Motor neuron (in vitro differentiated cells): ENCODE results near the gene ACIN1. TPM values are rescaled to one million over a fixed set of nuclear protein-coding genes. Genes with fewer than 3 reads are reported as not detected.

Experiments used
- ATAC-seq, 8 experiments: fragments of 200-7000 bp; cut with Tn5 transposase; replicated peaks in 6 of 8; 2 replicates each; pipeline ENCODE4 v1.8.0; 2021; ENCODE audit warnings: mild to moderate bottlenecking in 8 of 8, moderate library complexity in 8 of 8
- H3K27ac ChIP-seq, 2 donors: fragments of 250-450 bp; sonication (Bioruptor Pico); 2 replicates each; pipeline ENCODE4 v1.9.0; 2021; ENCODE audit warnings: antibody characterized with exemption in 2 of 2, mild to moderate bottlenecking in 2 of 2, moderate library complexity in 1 of 2
- H3K4me1 ChIP-seq, 2 donors: fragments of 250-450 bp; sonication (Bioruptor Pico); replicated peaks in 1 of 2; 2 replicates each; pipeline ENCODE4 v1.6.1; 2021; ENCODE audit warnings: antibody characterized with exemption in 2 of 2, mild to moderate bottlenecking in 2 of 2, moderate library complexity in 1 of 2
- H3K4me3 ChIP-seq, 5 donors: fragments of 250-450 bp; sonication (Bioruptor Pico); 2 replicates each; pipeline ENCODE4 v1.9.0; 2021; ENCODE audit warnings: antibody characterized with exemption in 5 of 5, mild to moderate bottlenecking in 5 of 5, moderate library complexity in 4 of 5
- WGBS, 10 experiments: fragments of 450-650 bp; shearing (Covaris generic); methylation state at CpG; one replicate each; pipeline ENCODE4 v1.0.0; 2022; 5-methylcytosine and 5-hydroxymethylcytosine counted together
- in situ Hi-C, 9 experiments: fragments of 400-800 bp; cut with MboI; loops; one replicate each; pipeline ENCODE4 v1.15.0; 2021; ENCODE audit warnings: low sequenced_read_pairs in 9 of 9, low pct_unique_long_range_greater_than_20kb in 2 of 9; ENCODE audit not compliant: unreplicated experiment in 9 of 9
- total RNA-seq, 8 experiments: library from RNA; unstranded; fragments of 300-600 nt; gene quantifications; 2 replicates each; pipeline versions ENCODE4 v1.2.3 to v1.2.4, GENCODE V29; 2022

The ACIN1 gene
- total RNA-seq, 8 experiments from 2014 or later = 52.2 to 315 (median 121) TPM

GRCh38 chr14:23045419-23046357, 49.2 kb downstream of the ACIN1 start:
- Histone ChIP-seq H3K4me1 (no peaks in the 10 kb centered on the region), H3K4me3 (no peak overlapping the region), H3K27ac (no peak overlapping the region)
- in situ Hi-C loops = no loop called here
- ATAC-seq = no peak
- WGBS, 10 experiments = 40 to 100% (median 88%) methylated on average over 1 to 8 of the region's 13 CpGs; no CpG with 5 or more reads in 3 of the 10 experiments

- H3K27ac ChIP-seq = no peak overlapping the region
- 54 to 100% (median 91%) methylated on average over 2 to 8 of the region's 8 CpGs; no CpG with 5 or more reads in 4 of the 10 experiments for WGBS, 10 experiments
- H3K4me3 ChIP-seq = no peak overlapping the region
- H3K4me1 ChIP-seq = no peaks in the 10 kb centered on the region
- ATAC-seq = no peak
- in situ Hi-C loops = no loop called here
These were observed 50.1 kb downstream of the ACIN1 start for GRCh38 chr14:23044840-23045239.

GRCh38 chr14:23043754-23044153, 51.2 kb downstream of the ACIN1 start:
- H3K4me1 ChIP-seq = no peaks in the 10 kb centered on the region
- H3K4me3 ChIP-seq = no peak overlapping the region
- peak in 2 of 8 experiments; percentile 25 to 45 for ATAC-seq
- in situ Hi-C loops = no loop called here
- WGBS, 10 experiments = 90% methylated on average over 2 of the region's 3 CpGs; no CpG with 5 or more reads in 9 of the 10 experiments
- no peak overlapping the region for H3K27ac ChIP-seq

- Histone ChIP-seq H3K4me3 (no peak overlapping the region), H3K4me1 (no peaks in the 10 kb centered on the region), H3K27ac (no peak overlapping the region)
- 50 to 100% (median 100%) methylated on average over 1 to 4 of the region's 6 CpGs; no CpG with 5 or more reads in 1 of the 10 experiments for WGBS, 10 experiments
- no peak for ATAC-seq
- in situ Hi-C loops = no loop called here
These were observed 51.8 kb downstream of the ACIN1 start for GRCh38 chr14:23043145-23043544.

- H3K27ac ChIP-seq = no peak within 1 kb of the TSS
- ATAC-seq = no peak
- WGBS, 10 experiments = 90 to 97% (median 93%) methylated on average over 3 to 20 of the region's 36 CpGs; no CpG with 5 or more reads in 6 of the 10 experiments
- in situ Hi-C loops = no loop called here
- H3K4me3 ChIP-seq = no peak within 1 kb of the TSS
- H3K4me1 ChIP-seq = no peaks in the 10 kb centered on the region
These were observed 52.6 kb downstream of the ACIN1 start, which contains the start of gene PSMB11 for GRCh38 chr14:23042162-23042965. TSS of gene PSMB11 (plus strand) at chr14:23042212. CDS start at chr14:23042226, 14 bp downstream.

GRCh38 chr14:23041729-23042128, 53.2 kb downstream of the ACIN1 start:
- in situ Hi-C loops = no loop called here
- ATAC-seq = no peak
- WGBS, 10 experiments = 20 to 100% (median 93%) methylated on average over 1 to 3 of the region's 8 CpGs; no CpG with 5 or more reads in 7 of the 10 experiments
- no peaks in the 10 kb centered on the region for H3K4me1 ChIP-seq
- no peak overlapping the region for H3K27ac ChIP-seq
- no peak overlapping the region for H3K4me3 ChIP-seq

GRCh38 chr14:23040100-23040499, 54.8 kb downstream of the ACIN1 start:
- in situ Hi-C loops = no loop called here
- no peak for ATAC-seq
- Histone ChIP-seq H3K27ac (no peak overlapping the region), H3K4me3 (no peak overlapping the region), H3K4me1 (peaks cover 6 to 7% of the 10 kb centered on the region in 2 donors)
- 50 to 100% (median 80%) methylated on average over 1 to 4 of the region's 4 CpGs; no CpG with 5 or more reads in 5 of the 10 experiments for WGBS, 10 experiments

- in situ Hi-C loops = no loop called here
- Histone ChIP-seq H3K27ac (peak overlapping the region; percentile 99 to 100), H3K4me3 (peak overlapping the region; percentile 62 to 97 (median 77)), H3K4me1 (peaks cover 13 to 14% of the 10 kb centered on the region in 2 donors)
- ATAC-seq = no peak
- 44 to 100% (median 62%) methylated on average over 1 to 13 of the region's 14 CpGs for WGBS, 10 experiments
These were observed 59.4 kb downstream of the ACIN1 start for GRCh38 chr14:23035303-23036144.

GRCh38 chr14:23034498-23035302, 60.2 kb downstream of the ACIN1 start, which contains the start of gene PSMB5:
TSS of gene PSMB5 (minus strand) at chr14:23034900. CDS start at chr14:23034881, 19 bp downstream.
- peak within 1 kb of the TSS; percentile 99 to 100 for H3K27ac ChIP-seq
- peaks cover 13 to 14% of the 10 kb centered on the region in 2 donors for H3K4me1 ChIP-seq
- peak within 1 kb of the TSS; percentile 62 to 97 (median 77) for H3K4me3 ChIP-seq
- peak; percentile 95 to 98 (median 96) for ATAC-seq
- 0 to 1% (median 0%) methylated on average over 2 to 17 of the region's 36 CpGs; no CpG with 5 or more reads in 2 of the 10 experiments for WGBS, 10 experiments
- in situ Hi-C loops = no loop called here

- peak in 1 of 8 experiments; percentile 21 for ATAC-seq
- H3K27ac ChIP-seq = peak overlapping the region; percentile 99 to 100
- in situ Hi-C loops = no loop called here
- 22 to 100% (median 70%) methylated on average over 1 to 8 of the region's 17 CpGs; no CpG with 5 or more reads in 1 of the 10 experiments for WGBS, 10 experiments
- H3K4me3 ChIP-seq = peak overlapping the region; percentile 62 to 97 (median 77)
- H3K4me1 ChIP-seq = peaks cover 13 to 14% of the 10 kb centered on the region in 2 donors
These were observed 61.0 kb downstream of the ACIN1 start for GRCh38 chr14:23033801-23034497.

- Histone ChIP-seq H3K4me3 (peak overlapping the region in 1 of 5 donors; percentile 77), H3K27ac (no peak overlapping the region), H3K4me1 (peaks cover 13 to 14% of the 10 kb centered on the region in 2 donors)
- 90 to 100% (median 99%) methylated on average over 1 to 9 of the region's 10 CpGs; no CpG with 5 or more reads in 2 of the 10 experiments for WGBS, 10 experiments
- ATAC-seq = no peak
- in situ Hi-C loops = no loop called here
These were observed 61.6 kb downstream of the ACIN1 start for GRCh38 chr14:23033251-23033727.
